Measurements from ENCODE around the gene ENTR1. TPM values are rescaled to one million over a fixed set of nuclear protein-coding genes. Genes with fewer than 3 reads are reported as not detected.
"Not testable (repeated sequence)": the region's sequence is repeated elsewhere in the genome, so short reads cannot be mapped to it uniquely, and the experiment has no call there.

Gene ENTR1
- polyA plus RNA-seq, 3 donors: 45.2 to 55.1 (median 54.5) TPM

- peak; percentile 71 for DNase-seq
These were observed 29.3 kb upstream of the ENTR1 start, which contains the start of gene INPP5E for GRCh38 chr9:136439481-136440408. TSS of gene INPP5E (minus strand) at chr9:136439845. CDS start at chr9:136439419, 426 bp downstream.

DNA sequence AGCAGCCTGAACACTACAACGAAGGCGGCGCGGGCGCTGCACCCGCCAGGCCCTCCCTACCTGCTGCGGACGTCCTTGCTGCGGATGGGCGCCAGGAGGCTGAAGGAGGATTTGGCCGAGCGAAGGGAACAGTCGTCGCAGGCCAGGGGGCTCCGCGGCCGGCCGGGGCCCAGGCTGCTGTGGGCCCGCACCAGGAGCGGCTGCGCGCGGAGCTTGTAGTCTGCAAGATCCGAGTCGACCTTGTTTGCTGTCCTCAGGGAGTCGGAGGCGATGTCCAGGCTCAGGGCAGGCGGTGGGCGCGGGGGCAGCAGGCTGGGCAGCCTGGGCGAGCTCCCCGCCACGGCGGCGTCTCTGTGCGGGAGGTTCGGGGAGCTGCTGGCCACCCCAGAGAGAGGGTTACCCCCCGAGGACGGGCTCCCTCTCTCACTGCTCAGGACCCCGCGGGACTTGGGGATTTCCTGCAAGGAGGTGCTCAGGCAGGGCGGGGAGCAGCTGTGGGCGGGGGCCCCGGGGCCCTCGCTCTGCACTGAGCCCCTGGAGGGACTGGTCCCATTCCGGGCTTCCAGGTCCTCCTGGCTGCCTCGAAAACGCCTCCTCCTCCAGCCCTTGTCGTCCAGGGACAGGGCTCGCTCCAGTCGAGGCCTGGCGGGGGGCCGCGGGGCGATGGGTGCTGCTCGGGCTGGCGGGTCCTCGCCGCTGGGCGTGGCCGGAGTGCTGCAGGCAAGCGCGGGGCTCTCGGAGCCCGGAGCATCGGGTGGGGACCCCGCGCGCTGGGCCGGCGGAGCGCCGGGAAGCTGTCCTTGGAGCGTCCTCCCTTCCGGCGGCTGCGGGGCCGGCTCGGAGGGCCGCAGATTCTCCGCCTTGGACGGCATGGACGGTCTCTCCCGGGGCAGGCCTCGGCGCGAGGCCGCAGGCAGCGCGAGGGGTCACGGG, 28.4 kb upstream of the ENTR1 start:
- DNase-seq: no peak

DNA sequence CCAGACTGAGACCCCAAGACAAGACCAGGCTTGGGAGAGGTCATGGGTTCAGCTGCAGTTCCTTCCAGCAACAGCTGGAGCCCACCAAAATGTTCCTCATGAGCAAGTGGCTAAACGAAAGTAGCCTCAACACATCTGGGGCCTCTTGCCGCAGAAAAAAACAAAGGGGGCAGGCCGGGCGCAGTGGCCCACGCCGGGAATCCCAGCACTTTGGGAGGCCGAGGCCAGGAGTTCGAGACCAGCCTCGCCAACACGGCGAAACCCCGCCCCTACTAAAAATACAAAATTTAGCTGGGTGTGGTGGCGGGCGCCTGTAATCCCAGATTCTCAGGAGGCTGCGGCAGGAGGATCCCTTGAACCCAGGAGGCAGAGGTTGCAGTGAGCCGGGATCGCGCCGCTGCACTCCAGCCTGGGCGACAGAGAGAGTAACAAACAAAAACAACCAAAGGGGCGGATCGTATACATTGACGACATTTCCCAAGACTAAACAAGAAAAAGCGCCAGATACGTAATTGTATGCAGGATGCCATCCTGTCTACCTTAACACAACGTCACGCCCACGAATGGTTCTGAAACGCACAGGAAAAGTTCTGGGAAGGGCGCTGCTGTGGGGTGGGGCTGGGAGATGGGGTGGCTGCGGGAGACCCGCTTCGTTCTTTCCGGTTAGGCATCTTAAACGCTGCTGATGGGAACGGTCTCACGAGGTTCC, 27.6 kb upstream of the ENTR1 start:
- DNase-seq: no peak

- no peak for DNase-seq
These were observed 27.0 kb upstream of the ENTR1 start for GRCh38 chr9:136437430-136437829.

DNA sequence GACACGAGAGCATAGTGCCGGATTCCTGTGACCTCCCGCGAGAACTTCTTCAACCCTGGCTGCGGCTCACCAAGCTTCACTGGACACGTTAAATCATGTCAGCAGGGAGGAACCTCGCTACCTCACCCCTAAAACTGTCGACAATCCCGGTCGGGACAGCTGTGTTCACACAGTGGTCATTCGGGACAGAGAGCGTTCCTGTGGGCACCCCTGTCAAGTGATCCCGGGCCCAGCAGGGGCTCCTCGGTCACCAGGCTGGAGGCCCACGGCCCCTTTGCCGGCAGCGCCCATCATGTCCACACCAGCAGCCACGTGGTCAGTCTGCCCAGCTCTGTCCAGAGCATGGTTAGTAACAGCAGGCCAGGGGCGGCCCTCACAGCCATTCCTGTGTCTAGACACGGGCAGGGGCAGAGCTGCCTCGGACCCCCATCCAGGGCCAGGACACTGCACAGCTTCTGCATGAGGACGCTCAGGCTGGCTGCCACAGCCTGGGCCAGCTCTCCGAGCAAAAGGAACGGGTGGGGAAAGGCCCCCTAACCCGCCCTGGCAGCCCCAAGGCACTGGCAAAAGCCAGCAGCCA, 25.7 kb upstream of the ENTR1 start:
- DNase-seq: no peak

DNA sequence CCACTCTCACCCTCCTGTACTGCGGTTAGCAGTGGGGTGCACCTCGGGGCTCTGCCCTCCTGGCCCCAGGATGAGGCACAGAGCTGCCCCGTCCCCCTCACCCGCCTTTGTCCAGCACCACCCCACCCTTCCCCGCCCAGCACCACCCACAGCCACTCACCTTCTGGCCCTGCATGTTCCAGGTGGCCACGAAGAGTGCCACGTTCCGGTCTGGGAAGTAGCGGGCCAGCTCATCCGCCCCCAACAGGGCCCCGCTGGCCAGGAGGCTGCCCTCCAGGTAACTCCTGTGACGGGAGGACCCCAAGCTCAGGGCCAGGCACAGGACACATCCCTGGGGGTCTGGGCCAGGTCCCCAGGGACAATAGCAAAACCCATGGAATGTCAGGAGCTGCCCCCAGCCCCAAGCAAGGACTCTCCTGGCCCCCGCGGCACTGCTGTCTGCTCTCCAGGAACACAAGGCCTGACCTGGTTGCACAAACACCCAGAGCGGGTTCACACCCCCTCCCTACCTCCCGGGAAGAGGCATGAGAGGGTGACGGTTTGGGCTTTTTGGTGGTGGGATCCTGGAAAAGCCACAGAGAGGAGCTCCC, 24.3 kb upstream of the ENTR1 start:
- no peak for DNase-seq

DNA sequence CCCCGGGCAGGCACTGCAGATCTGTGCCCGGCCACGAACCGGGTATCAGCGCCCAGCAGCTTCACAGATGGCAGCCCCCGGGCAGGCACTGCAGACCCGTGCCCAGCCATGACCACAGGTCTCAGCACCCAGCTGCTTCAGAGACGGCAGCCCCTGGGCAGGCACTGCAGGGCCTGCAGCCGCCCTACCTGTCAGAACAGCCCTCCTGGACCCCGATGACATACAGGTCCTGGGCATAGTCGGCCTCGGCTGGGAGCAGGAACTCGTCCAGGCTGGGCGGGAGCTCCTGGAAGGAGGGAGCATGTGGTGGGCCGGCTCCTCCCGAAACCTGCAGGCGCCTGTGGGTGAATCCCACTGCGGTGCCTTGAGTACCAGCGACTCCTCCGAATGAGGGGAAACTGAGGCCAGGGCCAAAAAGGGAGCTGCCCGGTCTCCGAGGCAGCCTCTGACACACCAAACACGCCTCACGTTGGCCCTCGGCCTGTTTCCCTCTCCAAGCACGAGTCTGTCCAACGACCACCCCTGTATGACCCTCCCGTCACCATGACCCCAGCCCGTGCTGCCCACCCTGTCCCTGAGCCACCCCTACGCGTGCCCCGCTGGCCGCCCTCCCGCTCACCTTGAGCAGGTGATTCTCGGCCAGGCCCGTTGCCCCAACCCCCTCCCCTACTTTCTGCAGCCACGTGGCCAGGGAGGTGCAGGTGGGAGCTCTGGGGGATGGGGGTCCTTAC, 23.6 kb upstream of the ENTR1 start:
- no peak for DNase-seq

GRCh38 chr9:136433043-136433715, 22.8 kb upstream of the ENTR1 start:
- no peak for DNase-seq

GRCh38 chr9:136432591-136432990, 22.2 kb upstream of the ENTR1 start:
- no peak for DNase-seq

DNA sequence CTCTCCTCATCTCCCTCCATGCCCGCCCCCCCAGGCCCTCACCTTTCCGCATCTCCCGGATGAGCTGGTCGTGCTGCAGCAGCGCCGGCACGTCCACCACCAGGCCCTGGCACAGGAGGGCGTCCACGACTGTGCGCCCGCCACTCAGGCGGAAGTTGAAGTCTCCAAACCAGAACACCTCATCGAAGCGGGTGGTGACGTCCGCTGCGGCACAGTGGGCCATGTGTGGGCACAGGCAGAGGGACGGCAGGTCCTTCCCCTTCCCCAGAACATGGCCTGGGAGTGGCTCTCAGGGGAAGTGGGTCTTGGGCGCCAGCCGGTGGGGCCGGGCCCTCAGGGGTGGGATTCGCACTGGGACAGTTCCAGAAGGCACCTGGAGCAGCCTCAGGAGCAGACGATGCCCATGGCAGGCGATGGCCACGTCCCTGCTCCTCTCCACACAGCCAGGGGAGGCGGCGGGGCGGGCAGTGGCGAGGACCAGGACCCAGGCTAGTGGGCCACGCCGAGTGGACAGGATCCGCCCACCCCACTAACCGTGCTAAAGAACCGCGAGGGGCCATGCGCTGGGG, 21.5 kb upstream of the ENTR1 start:
- no peak for DNase-seq

DNA sequence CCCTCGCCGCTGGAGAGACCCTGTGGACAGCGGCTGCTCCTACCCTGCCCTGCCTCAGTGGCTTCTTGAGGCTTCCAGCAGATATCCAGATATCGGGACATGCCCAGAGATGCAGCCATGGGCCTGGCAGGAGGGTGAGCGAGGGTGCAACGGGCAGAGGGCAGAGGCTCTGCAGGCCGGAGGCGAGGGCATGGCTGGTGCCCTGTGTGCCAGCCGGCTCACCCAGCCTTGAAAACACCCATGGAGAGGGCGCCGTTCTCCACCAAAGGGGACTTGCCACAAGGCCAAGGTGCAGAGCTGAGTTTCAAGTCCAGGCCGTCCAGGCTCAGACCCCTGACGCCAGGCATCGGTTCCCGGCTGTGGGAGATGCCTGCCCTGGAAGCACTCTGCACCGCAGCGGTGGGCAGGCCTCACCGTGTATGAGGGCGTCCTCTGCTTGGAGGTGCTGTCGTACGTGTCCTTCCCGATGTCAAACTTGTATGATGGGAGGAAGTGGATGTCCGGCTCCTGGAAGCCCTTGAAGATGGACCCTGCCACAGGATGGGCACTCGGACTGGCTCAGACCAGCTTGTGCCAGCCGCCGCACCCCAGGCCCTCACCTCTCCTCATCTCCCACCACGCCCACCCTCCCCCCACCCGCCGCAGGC, 20.3 kb upstream of the ENTR1 start:
- DNase-seq: no peak

DNA sequence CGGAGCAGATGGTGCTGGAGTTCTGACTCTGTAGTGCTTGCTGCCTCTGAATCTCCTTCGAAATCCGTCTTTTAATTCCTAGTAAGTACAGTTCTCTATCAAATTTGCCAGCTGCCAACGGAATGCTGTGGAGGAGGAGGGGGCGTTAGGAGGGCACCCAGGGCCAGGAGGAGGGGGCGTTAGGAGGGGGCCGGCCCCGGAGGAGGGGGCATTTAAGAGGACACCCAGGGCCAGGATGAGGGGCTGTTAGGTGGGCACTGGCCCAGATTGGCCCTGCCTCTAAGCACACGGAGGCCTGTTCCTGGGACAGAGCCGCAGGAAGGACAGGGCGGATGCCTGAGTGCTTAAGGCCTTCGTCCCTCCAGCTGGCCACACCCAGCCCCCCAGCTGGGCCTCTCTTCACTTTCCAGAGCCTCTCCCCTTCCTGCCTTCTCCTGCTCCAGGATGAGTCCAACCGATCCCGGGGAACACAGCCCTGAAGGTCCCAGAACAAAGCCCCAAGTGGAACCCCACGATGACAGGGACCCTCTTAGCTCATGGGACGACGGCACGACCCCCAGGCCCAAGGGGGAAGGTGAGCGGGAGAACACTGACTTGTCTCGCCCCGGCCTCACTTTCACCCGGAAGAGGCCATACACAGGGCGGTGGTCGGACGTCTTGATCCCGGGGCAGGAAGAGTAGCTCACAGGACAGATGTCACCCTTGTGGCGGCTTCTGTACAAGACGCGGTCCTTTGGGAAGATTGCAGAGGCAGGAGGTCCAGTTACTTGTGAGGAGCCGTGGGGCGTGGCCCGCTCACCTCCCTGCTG, 19.5 kb upstream of the ENTR1 start:
- no peak for DNase-seq

DNA sequence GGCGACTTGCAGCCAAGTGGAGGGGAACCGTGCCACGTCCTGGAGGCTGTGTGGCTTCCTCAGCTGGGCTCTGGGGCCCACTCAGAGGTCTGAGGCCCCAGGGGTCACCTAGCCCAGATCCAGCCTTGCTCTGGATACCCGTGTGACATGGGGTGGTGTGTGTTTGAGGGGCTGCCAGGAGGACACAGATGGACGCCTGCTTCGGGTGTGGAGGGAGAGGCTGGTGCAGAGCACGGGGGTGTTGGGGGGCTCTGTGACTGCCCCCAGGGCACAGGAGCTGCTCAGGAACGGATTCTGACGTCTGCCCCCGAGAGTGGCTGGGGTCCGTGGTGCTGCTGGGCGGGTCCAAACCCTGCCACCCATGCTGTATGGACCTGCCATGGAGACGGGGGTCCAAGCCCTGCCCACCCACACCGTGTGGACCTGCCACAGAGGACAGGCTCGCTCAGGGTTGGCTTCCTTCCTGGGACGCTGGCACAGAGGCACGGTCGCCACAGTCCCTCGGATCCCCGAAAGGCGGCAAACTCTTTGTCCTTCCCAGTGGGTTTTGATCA, 18.7 kb upstream of the ENTR1 start:
- no peak for DNase-seq

DNA sequence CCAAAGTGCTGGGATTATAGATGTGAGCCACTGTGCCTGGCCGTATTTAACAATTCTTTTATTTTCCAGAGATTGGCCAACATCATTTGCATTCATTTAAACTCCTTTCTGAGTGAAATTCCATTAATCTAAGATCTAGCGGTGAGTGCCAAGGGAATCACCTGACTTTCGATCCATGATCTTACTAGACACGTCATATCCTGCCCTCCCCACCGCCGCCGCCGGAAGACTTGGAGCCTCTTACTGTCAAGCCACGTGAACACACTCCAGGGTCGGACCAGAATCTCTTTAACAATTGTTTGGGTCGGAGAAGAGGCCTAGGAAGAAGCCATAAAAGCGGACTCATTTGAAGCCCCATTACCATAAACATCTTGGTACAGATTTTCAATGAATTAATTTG, 16.4 kb upstream of the ENTR1 start:
- DNase-seq: no peak

DNA sequence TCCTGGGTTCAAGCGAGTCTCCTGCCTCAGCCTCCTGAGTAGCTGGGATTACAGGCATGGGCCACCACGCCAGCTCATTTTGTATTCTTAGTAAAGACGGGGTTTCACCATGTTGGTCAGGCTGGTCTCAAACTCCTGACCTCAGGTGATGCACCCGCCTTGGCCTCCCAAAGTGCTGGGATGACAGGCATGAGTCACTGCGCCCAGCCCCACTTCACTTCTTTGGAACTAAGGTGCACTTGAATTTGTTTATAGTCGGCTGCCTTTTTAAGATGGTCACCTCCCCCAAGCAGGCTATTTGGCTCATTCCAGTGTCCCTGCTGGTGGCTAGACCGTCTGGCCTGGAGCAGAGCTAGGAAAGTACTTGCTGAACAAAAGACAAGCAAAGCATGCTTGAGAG, 15.0 kb upstream of the ENTR1 start:
- not testable (repeated sequence) for DNase-seq

GRCh38 chr9:136424750-136425362, 14.4 kb upstream of the ENTR1 start:
- DNase-seq: no peak

- no peak for DNase-seq
These were observed 13.2 kb upstream of the ENTR1 start for GRCh38 chr9:136423432-136424146.
